ENCODE data around the gene MTX1. TPM values are rescaled to one million over a fixed set of nuclear protein-coding genes. Genes with fewer than 3 reads are reported as not detected.

The MTX1 gene
- polyA plus RNA-seq, 2 of the 4 experiments (the other 2 are of a cell fraction), result 53.4 to 67.1 TPM

- H3K9me3 ChIP-seq, result no peaks in the 10 kb centered on the region
- no peak for FAIRE-seq
- TF ChIP-seq PHF8 (IDR thresholded peaks at IDR 0.05; ENCODE audit: borderline replicate concordance, low read depth) (no peak), ESRRA (IDR thresholded peaks at IDR 0.05; ENCODE audit: borderline replicate concordance, low read length) (no peak), HOXB5 (CRISPR knock-in tag; IDR thresholded peaks at IDR 0.05) (no peak), ZSCAN20 (CRISPR knock-in tag; IDR thresholded peaks at IDR 0.05) (no peak), ZC3H11A (IDR thresholded peaks at IDR 0.05) (no peak), HOXA7 (CRISPR knock-in tag; IDR thresholded peaks at IDR 0.05) (no peak), TFCP2L1 (CRISPR knock-in tag; IDR thresholded peaks at IDR 0.05) (no peak), HES2 (IDR thresholded peaks at IDR 0.05) (no peak)
- no peak for DNase-seq (ENCODE audit: low read depth in 1 of 2, low spot score in 1 of 2)
- H3K4me3 ChIP-seq, result no peak overlapping the region
- WGBS (ENCODE audit: missing lambda C conversion rate), result 85% methylated on average over 11 of the region's 17 CpGs
- POLR2A ChIA-PET, result no interaction called here
- H3K4me1 ChIP-seq, result peaks cover 22% of the 10 kb centered on the region
- no peak overlapping the region for H3K4me2 ChIP-seq
- peak overlapping the region; percentile 84 to 96; a peak in 4 of 6 replicates for H3K27ac ChIP-seq
- ATAC-seq, result no peak
- CTCF ChIA-PET, result interaction anchor here (2.4 to 6.4 kb wide), 4 partner anchors 15 to 107 kb away, joined by 12 to 176 read pairs (median 56); partner anchors contain the start of genes KRTCAP2, MTX1, THBS3 and TRIM46
Measured at GRCh38 chr1:155191904-155192303, 16.6 kb upstream of the MTX1 start.

GRCh38 chr1:155192346-155193274 lies 15.9 kb upstream of the MTX1 start:
- Histone ChIP-seq H3K4me3 (peak overlapping the region; percentile 79), H3K4me1 (peaks cover 22% of the 10 kb centered on the region), H3K4me2 (peak overlapping the region; percentile 94), H3K27ac (peak overlapping the region; percentile 84 to 96), H3K9me3 (no peaks in the 10 kb centered on the region)
- WGBS (ENCODE audit: missing lambda C conversion rate), result 41% methylated on average over 9 of the region's 20 CpGs
- DNase-seq (ENCODE audit: low read depth in 1 of 2, low spot score in 1 of 2), result no peak
- ChIA-PET CTCF (interaction anchor here (0.7 to 6.4 kb wide), 22 partner anchors 8 to 458 kb away, joined by 3 to 176 read pairs (median 5); partner anchors contain the start of genes ADAM15, KRTCAP2, MTX1 and THBS3), POLR2A (interaction anchor here (0.8 to 3.1 kb wide), 10 partner anchors 8 to 123 kb away, joined by 3 to 54 read pairs (median 6); partner anchors contain the start of genes KRTCAP2, MTX1, SCAMP3 and THBS3)
- no peak for TF ChIP-seq HOXB13 (CRISPR knock-in tag; IDR thresholded peaks at IDR 0.05; ENCODE audit: low read depth)
- TF ChIP-seq MAX (IDR thresholded peaks at IDR 0.05), result no peak
- no peak for TF ChIP-seq JUN (IDR thresholded peaks at IDR 0.05)
- TF ChIP-seq FOXS1 (CRISPR knock-in tag; IDR thresholded peaks at IDR 0.05), result no peak
- no peak for TF ChIP-seq FOSB (CRISPR knock-in tag; IDR thresholded peaks at IDR 0.05)
- no peak for TF ChIP-seq SMC3 (IDR thresholded peaks at IDR 0.05)
- no peak for TF ChIP-seq JUNB (IDR thresholded peaks at IDR 0.05)
- no peak for TF ChIP-seq ZNF302 (CRISPR knock-in tag; IDR thresholded peaks at IDR 0.05)
- TF ChIP-seq NFE2L2 (conservative IDR thresholded peaks at IDR 0.05; ENCODE audit: low read length), result no peak
- no peak for TF ChIP-seq CBX8 (IDR thresholded peaks at IDR 0.05)
- TF ChIP-seq ZC3H11A (IDR thresholded peaks at IDR 0.05), result no peak
- TF ChIP-seq E2F6 (IDR thresholded peaks at IDR 0.05; ENCODE audit: borderline replicate concordance, low read depth), result no peak
- peak in 1 of 2 experiments; percentile 0; a peak in 1 of 6 replicates for ATAC-seq
- no peak for FAIRE-seq

- Histone ChIP-seq H3K27ac (peak overlapping the region; percentile 84 to 96), H3K4me1 (peaks cover 22% of the 10 kb centered on the region), H3K9me3 (no peaks in the 10 kb centered on the region), H3K4me3 (peak overlapping the region; percentile 79), H3K4me2 (peak overlapping the region; percentile 94)
- peak; percentile 76 to 90 for ATAC-seq
- ChIA-PET CTCF (interaction anchor here (0.5 to 6.4 kb wide), 29 partner anchors 9 to 457 kb away, joined by 3 to 176 read pairs (median 4); partner anchors contain the start of genes ADAM15, KRTCAP2, MTX1 and THBS3), POLR2A (interaction anchor here (0.8 to 3.1 kb wide), 11 partner anchors 9 to 124 kb away, joined by 3 to 54 read pairs (median 9); partner anchors contain the start of genes KRTCAP2, MTX1, SCAMP3 and THBS3)
- peak; percentile 84 to 93 for DNase-seq (ENCODE audit: low read depth in 1 of 2, low spot score in 1 of 2)
- FAIRE-seq, result no peak
- WGBS (ENCODE audit: missing lambda C conversion rate), result 1% methylated on average over 36 of the region's 38 CpGs
- TF ChIP-seq CHD2 (IDR thresholded peaks at IDR 0.05; ENCODE audit: low read length, partially characterized antibody) (peak; percentile 49), CBX2 (IDR thresholded peaks at IDR 0.05; ENCODE audit: borderline replicate concordance, low read depth) (no peak), PHF8 (IDR thresholded peaks at IDR 0.05; ENCODE audit: borderline replicate concordance, low read depth) (peak; percentile 61; the same call in 1 of the 2 replicates), HMGXB4 (CRISPR knock-in tag; IDR thresholded peaks at IDR 0.05; ENCODE audit: borderline replicate concordance) (no peak), ZC3H11A (IDR thresholded peaks at IDR 0.05) (no peak), SMC3 (IDR thresholded peaks at IDR 0.05) (peak; percentile 64), POLR2A (IDR thresholded peaks at IDR 0.05; ENCODE audit: low read length) (peak; percentile 49; the same call in 1 of the 2 replicates), TFCP2L1 (CRISPR knock-in tag; IDR thresholded peaks at IDR 0.05) (peak; percentile 69; the same call in 1 of the 2 replicates), JUN (IDR thresholded peaks at IDR 0.05) (peak; percentile 32 to 60; a peak in 2 of 5 replicates), HDAC2 (IDR thresholded peaks at IDR 0.05) (0 out of 2 replicates have a peak, but pooled peaks have one; percentile 12), HOXA7 (CRISPR knock-in tag; IDR thresholded peaks at IDR 0.05) (0 out of 2 replicates have a peak, but pooled peaks have one; percentile 24), CTCF (IDR thresholded peaks at IDR 0.05) (peak; percentile 95), RARB (CRISPR knock-in tag; IDR thresholded peaks at IDR 0.05) (no peak)
Measured at GRCh38 chr1:155193275-155193990, 15.1 kb upstream of the MTX1 start.
